Right atrium auricular region (tissue), 2 donors: ENCODE measurements around the gene ADCY6. TPM values are rescaled to one million over a fixed set of nuclear protein-coding genes. Genes with fewer than 3 reads are reported as not detected.

Source experiments
- DNase-seq: peaks from one replicate; pipeline ENCODE4 v3.0.0-alpha.2; 2019; ENCODE audit warnings: low spot score
- H3K27ac ChIP-seq, 2 donors: fragments of 200-600 bp; sonication (generic); 1 replicate in 1 of 2; 2 replicates in 1 of 2; pipeline ENCODE4 v1.5.1; 2016 to 2019
- H3K27me3 ChIP-seq, 2 donors: fragments of 200-600 bp; sonication (generic); one replicate each; pipeline versions ENCODE4 v1.5.1 to v1.6.0; 2017 to 2019
- H3K36me3 ChIP-seq: fragments of 200-600 bp; sonication (generic); one replicate; pipeline ENCODE4 v1.5.1; 2016
- H3K4me1 ChIP-seq, 2 donors: fragments of 200-600 bp; sonication (generic); one replicate each; pipeline versions ENCODE4 v1.5.1 to v1.6.0; 2017 to 2019
- H3K4me3 ChIP-seq, 2 donors: fragments of 200-600 bp; sonication (generic); 1 replicate in 1 of 2; 2 replicates in 1 of 2; pipeline ENCODE4 v1.5.1; 2017 to 2019; ENCODE audit warnings: mild to moderate bottlenecking in 1 of 2, moderate library complexity in 1 of 2
- H3K9me3 ChIP-seq, 2 donors: fragments of 200-600 bp; sonication (generic); one replicate each; pipeline ENCODE4 v1.5.1; 2019
- total RNA-seq, 2 donors: library from RNA; depleted of rRNA; stranded (reverse); fragments of >200 nt; gene quantifications; one replicate each; pipeline ENCODE4 v1.1.0, GENCODE V29; 2016
- TF ChIP-seq, protein P1 (sequence below), 2 donors: fragments of 200-600 bp; sonication (generic); IDR thresholded peaks; one replicate each; pipeline ENCODE4 v1.5.1; 2019; ENCODE audit warnings: antibody characterized with exemption in 2 of 2

Gene ADCY6
- total RNA-seq, 2 donors from 2014 or later = 76.4 to 81.6 TPM

DNA sequence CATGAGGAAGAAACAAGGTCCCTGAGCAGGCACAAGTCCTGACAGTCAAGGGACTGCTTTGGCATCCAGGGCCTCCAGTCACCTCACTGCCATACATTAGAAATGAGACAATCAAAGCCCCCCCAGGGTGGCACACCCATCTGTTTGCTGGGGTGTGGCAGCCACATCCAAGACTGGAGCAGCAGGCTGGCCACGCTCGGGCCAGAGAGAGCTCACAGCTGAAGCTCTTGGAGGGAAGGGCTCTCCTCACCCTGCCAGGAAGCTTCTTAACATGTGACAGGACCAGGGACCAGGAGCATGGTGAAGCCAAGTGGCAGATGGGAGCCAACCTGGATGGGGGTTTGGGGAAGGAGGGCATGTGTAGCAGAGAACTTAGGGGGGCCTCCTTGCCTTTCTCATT, 39.4 kb upstream of the ADCY6 start:
- Histone ChIP-seq H3K27me3 (no peaks in the 10 kb centered on the region), H3K4me1 (no peaks in the 10 kb centered on the region), H3K9me3 (no peaks in the 10 kb centered on the region), H3K27ac (no peak overlapping the region), H3K4me3 (no peak overlapping the region), H3K36me3 (peaks cover 55% of the 10 kb centered on the region)
- DNase-seq = no peak
- TF ChIP-seq, protein P1, sequence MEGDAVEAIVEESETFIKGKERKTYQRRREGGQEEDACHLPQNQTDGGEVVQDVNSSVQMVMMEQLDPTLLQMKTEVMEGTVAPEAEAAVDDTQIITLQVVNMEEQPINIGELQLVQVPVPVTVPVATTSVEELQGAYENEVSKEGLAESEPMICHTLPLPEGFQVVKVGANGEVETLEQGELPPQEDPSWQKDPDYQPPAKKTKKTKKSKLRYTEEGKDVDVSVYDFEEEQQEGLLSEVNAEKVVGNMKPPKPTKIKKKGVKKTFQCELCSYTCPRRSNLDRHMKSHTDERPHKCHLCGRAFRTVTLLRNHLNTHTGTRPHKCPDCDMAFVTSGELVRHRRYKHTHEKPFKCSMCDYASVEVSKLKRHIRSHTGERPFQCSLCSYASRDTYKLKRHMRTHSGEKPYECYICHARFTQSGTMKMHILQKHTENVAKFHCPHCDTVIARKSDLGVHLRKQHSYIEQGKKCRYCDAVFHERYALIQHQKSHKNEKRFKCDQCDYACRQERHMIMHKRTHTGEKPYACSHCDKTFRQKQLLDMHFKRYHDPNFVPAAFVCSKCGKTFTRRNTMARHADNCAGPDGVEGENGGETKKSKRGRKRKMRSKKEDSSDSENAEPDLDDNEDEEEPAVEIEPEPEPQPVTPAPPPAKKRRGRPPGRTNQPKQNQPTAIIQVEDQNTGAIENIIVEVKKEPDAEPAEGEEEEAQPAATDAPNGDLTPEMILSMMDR (IDR thresholded peaks at IDR 0.05) = no peak

DNA sequence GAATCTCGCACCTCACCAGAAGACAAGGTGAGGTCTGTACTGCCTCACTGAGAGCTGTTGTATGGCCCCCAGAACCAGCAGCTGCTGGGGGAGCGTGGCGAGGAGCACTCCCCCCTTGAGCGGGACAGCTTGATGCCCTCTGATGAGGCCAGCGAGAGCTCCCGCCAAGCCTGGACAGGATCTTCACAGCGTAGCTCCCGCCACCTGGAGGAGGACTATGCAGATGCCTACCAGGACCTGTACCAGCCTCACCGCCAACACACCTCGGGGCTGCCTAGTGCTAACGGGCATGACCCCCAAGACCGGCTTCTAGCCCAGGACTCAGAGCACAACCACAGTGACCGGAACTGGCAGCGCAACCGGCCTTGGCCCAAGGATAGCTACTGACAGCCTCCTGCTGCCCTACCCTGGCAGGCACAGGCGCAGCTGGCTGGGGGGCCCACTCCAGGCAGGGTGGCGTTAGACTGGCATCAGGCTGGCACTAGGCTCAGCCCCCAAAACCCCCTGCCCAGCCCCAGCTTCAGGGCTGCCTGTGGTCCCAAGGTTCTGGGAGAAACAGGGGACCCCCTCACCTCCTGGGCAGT, 38.7 kb upstream of the ADCY6 start:
- Histone ChIP-seq H3K27ac (no peak overlapping the region), H3K9me3 (no peaks in the 10 kb centered on the region), H3K36me3 (peaks cover 49% of the 10 kb centered on the region), H3K4me3 (no peak overlapping the region), H3K4me1 (no peaks in the 10 kb centered on the region), H3K27me3 (no peaks in the 10 kb centered on the region)
- DNase-seq = no peak
- TF ChIP-seq, protein P1 (IDR thresholded peaks at IDR 0.05) = no peak

DNA sequence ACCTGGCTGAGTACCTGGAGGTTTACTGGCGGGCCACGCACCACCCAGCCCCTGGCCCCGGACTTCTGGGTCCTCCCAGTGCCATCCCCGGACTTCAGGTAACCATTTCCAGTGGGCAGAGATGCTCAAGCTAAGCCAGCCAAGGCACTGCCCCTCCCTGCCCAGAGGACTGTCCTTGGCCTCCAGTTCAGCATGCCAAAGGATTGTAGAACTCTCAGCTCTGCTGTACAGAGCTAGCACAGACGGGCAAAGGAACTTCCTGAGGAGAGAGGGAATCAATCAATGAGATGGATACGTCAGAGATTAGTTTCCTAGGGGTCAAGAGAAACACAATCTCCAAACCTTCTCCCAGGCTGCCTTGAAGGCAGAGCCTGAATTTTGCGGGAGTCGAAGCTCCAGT, 38.1 kb upstream of the ADCY6 start:
- H3K9me3 ChIP-seq = no peaks in the 10 kb centered on the region
- no peaks in the 10 kb centered on the region for H3K27me3 ChIP-seq
- no peaks in the 10 kb centered on the region for H3K4me1 ChIP-seq
- DNase-seq = no peak
- TF ChIP-seq, protein P1 (IDR thresholded peaks at IDR 0.05) = no peak
- H3K36me3 ChIP-seq = peaks cover 43% of the 10 kb centered on the region
- H3K27ac ChIP-seq = no peak overlapping the region
- no peak overlapping the region for H3K4me3 ChIP-seq

DNA sequence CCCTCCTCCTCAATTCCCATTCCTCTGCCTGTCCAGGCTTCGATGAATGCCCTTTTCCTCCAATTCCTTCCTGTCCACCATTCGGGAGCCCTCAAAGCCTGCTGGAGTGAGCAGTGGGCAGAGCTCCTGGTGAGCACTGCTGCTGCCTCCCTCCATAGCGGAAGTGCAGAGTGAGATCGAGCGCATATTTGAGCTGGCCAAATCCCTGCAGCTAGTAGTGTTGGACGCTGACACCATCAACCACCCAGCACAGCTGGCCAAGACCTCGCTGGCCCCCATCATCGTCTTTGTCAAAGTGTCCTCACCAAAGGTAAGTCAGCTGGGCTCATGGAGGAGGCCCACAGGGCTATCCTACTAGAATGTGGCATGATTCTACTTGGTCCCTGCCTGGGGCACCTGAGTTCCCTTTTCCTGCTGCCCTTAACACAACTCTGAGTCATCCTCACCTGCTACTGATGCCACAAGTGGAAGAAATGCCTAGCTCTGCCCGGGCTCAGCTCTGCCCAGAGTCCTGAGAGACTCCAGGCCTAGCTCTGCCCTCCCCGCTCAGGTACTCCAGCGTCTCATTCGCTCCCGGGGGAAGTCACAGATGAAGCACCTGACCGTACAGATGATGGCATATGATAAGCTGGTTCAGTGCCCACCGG, 37.4 kb upstream of the ADCY6 start:
- Histone ChIP-seq H3K4me3 (no peak overlapping the region), H3K9me3 (no peaks in the 10 kb centered on the region), H3K27me3 (no peaks in the 10 kb centered on the region), H3K27ac (no peak overlapping the region), H3K36me3 (peaks cover 36% of the 10 kb centered on the region), H3K4me1 (no peaks in the 10 kb centered on the region)
- no peak for DNase-seq
- TF ChIP-seq, protein P1 (IDR thresholded peaks at IDR 0.05) = no peak

DNA sequence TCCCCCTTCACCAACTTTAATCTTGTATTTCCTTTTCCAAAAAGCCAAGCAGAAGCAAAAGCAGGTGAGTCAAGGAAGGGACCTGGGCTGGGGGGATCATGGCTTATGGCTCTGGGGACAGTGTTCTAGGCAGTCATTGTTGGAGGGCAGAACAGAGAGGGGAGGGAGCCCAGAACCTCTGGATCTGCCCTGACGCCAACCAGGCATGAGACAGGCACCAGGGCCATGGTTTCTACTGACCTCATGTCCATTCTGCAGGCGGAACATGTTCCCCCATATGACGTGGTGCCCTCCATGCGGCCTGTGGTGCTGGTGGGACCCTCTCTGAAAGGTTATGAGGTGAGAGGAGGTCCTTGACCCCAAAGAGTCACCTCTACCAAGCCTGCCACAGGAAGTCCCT, 36.0 kb upstream of the ADCY6 start:
- Histone ChIP-seq H3K36me3 (peaks cover 22% of the 10 kb centered on the region), H3K27me3 (no peaks in the 10 kb centered on the region), H3K4me1 (no peaks in the 10 kb centered on the region), H3K4me3 (no peak overlapping the region), H3K27ac (no peak overlapping the region), H3K9me3 (no peaks in the 10 kb centered on the region)
- TF ChIP-seq, protein P1 (IDR thresholded peaks at IDR 0.05) = no peak
- no peak for DNase-seq

DNA sequence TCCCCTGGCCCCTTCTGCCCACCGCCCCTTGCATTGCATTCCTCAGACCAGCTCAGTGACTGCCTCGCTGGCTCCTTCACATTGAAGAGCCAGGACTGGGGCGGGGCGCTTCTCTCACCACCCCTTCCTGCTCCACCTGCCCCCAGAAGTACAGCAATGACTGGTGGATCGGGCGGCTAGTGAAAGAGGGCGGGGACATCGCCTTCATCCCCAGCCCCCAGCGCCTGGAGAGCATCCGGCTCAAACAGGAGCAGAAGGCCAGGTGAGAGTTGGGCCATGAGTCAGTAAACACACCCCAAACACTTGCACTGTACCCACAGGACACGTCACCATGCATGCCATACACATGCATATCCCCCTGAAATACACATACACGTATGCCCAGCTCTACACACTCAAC, 35.2 kb upstream of the ADCY6 start:
- H3K36me3 ChIP-seq = peaks cover 14% of the 10 kb centered on the region
- DNase-seq = no peak
- H3K27me3 ChIP-seq = no peaks in the 10 kb centered on the region
- no peak overlapping the region for H3K4me3 ChIP-seq
- H3K4me1 ChIP-seq = peaks cover 0 to under 1% of the 10 kb centered on the region in 2 donors
- no peaks in the 10 kb centered on the region for H3K9me3 ChIP-seq
- no peak overlapping the region for H3K27ac ChIP-seq
- TF ChIP-seq, protein P1 (IDR thresholded peaks at IDR 0.05) = no peak
